Testis (tissue), 2 donors: ENCODE data around the gene GPR150.

Experiments used
- CTCF ChIP-seq, 3 experiments: fragments of 450-650 bp in 2 of 3; fragments of 200-600 bp in 1 of 3; sonication (generic) in 1 of 3; IDR thresholded peaks; one replicate each; pipeline ENCODE4 v1.5.1; 2016 to 2019; ENCODE audit warnings: antibody characterized with exemption in 3 of 3, mild to moderate bottlenecking in 2 of 3, moderate library complexity in 1 of 3
- POLR2A ChIP-seq: fragments of 450-650 bp; IDR thresholded peaks from one replicate; pipeline ENCODE4 v1.6.1; 2017; ENCODE audit warnings: antibody characterized with exemption, mild to moderate bottlenecking, moderate library complexity

DNA sequence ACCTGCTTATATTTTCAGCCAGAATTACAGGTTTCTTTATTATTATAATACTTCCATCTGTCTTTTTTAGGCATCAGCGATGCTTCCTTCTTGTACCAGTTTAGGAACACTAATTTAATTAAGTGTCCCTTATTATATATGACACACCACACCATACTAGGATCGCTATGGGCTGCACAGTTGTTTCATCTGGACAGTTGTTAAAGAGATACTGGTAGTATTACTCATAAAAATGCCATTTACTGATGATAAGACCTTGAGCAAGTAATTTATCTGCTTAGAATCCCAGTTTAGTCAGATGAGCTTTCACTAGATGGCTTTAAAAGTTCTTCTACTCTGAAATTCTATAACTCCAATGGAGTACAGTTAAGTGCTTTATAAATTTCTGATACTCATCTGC, 47.9 kb upstream of the GPR150 start:
- TF ChIP-seq POLR2A: no peak
- no peak for TF ChIP-seq CTCF (IDR thresholded peaks at IDR 0.05)
